Measurements from ENCODE around the gene TTLL3.

Gene TTLL3

GRCh38 chr3:9781978-9782603, 28.0 kb upstream of the TTLL3 start:
- DNase-seq = no peak

DNA sequence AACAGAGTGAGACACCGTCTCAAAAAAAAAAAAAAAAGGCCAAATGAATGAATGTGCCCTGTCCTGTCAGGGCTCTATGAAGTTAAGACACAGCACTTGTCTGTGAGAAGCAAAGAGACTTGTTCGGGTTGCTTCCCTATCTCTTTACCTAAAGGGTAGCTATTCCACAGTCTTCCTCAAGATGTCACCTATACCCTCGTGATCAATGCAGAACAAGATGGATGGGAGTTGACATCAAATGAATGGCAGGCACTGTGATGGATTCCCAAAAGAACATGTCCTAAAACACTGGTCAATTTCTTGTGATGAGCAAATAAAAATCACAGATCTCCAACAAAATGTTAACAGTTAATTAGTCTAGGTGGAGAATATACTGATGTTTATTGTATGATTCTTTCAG, 27.3 kb upstream of the TTLL3 start:
- no peak for DNase-seq

GRCh38 chr3:9783954-9784353, 26.1 kb upstream of the TTLL3 start:
- DNase-seq = no peak

- no peak for DNase-seq
Measured at GRCh38 chr3:9784965-9785364, 25.1 kb upstream of the TTLL3 start.

DNA sequence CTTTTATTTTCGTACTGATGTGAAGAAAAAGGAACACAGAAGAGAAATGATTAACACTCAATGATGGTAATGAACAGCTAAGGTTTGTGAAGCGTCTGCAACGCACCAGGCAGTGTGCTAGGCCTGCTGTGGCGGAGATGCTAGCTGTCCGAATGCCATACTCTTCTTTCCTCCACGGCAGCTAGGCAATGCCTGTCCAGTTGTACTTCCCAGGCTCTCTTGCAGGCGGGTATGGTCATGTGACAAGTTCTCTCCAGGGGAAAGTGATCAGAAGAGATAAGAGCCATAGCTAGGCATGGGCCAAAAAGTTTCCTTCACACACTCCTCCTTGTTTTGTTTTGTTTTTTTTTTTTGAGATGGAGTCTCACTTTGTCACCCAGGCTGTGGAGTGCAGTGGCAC, 24.5 kb upstream of the TTLL3 start:
- DNase-seq = no peak

- no peak for DNase-seq
Measured at GRCh38 chr3:9786209-9786739, 23.8 kb upstream of the TTLL3 start.

DNA sequence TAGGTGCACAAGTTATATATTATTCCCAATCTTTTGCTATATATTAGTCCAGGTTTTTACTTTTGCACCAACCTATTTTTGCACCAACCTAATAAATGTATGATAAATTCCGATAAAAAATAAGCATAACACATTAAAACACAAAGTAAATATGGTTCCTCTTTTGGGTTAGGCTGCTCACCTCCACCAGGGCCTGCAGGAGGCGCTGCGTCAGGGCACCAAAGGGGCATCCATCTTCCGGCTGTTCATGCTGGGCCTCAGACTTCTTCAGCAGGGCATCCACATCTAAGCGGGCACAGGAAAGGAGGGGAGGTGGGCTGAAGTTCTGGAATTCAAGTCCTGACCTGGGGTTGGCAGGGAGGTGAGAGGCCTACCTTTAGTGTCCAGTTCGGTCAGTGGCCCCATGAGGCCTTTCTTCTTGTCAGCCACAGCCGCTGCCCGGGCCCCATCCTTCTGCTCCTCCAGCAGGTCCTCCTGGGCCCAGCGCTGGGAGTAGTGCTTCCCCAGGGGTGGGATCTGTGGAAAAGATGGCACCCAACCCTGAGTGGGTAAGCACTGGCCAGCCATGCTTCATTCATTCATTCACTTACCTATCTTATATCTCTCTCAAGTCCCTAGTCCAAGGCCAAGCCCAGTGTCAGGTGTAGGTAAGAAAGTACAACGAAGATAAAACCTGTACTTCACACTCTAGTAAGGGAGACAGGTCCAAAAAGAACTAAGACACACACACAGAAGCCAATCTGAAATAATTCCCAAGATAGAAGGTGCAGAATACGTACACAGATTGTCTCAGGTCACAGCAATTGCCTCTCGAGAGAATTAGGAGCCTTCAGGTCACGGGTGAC, 23.0 kb upstream of the TTLL3 start:
- no peak for DNase-seq

DNA sequence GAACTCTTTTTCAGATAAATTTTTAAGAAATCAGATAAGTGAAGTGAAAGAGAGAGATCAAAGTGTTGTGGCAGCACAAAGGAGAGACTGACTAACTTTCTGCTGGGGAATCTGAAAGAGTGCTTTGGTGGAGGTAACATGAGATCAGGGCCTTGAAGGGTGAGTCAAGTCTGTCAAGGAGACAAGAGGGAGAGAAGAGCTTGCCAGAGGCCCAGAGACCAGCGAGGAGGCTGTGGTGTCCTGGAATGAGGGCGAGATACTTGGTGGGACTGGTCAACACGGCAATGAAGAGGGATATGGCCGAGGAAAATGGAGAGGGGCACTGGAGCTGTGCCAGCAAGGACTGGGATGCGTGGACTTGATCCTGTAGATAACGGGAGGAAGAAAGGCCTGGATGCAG, 22.3 kb upstream of the TTLL3 start:
- DNase-seq = no peak

GRCh38 chr3:9791127-9791526, 18.9 kb upstream of the TTLL3 start:
- no peak for DNase-seq

GRCh38 chr3:9791790-9792404, 18.2 kb upstream of the TTLL3 start:
- DNase-seq = no peak

- peak; percentile 83 for DNase-seq
Measured at GRCh38 chr3:9792405-9793160, 17.5 kb upstream of the TTLL3 start, which contains the start of the genes ARPC4 and TADA3. Gene ARPC4 (plus strand): TSS chr3:9793082. CDS start chr3:9793122, 40 bp downstream. Gene TADA3 (minus strand): TSS chr3:9792473. CDS start chr3:9791466, 1,007 bp downstream.

DNA sequence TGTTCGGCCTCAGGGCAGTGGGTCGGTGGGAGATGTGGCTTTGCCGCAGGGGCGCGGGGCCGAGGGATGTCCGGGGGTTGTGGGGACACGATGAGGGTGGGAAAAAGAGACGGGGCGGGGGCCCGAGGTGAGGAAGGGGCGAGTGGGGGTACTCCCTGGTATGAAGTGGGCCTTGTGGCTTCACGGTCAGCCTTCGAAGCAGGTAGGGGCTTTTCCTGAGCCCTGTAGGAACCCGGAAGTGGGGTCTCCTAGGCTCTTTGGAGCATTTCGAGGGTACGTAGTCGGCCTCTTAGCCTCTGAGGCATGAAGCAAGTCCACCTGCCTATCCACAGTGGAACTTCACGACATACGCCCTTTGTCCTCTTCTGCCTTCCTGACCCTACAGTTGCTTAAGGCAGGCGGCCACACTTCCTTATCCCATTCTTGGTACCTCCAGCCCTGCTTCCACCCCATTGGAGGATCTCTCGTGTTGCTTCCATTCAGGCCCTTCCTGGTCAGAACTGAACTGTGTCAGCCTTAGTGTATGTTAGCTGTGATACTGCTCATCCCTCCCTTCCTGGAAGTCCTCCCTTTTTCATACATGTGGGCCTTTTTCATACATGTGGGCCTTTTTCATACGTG, 16.8 kb upstream of the TTLL3 start:
- no peak for DNase-seq

GRCh38 chr3:9794400-9794799, 15.7 kb upstream of the TTLL3 start:
- no peak for DNase-seq

DNA sequence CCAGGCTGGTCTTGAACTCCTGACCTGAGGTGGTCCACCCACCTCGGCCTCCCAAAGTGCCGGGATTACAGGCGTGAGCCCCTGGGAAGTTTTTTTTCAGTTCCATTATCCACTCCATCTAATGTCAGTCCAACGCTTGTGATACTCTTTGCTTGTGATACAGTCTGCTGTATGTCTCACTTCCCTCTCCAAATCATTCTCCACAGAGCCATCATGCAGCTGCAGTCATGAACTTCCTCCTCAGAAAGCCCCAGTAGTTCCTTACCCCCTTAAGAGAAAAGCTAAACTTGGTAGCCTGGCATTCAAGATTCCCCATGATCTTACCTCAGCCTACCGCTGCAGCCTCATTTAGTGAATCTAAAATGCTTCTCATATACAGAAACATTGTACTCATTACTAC, 14.9 kb upstream of the TTLL3 start:
- DNase-seq = no peak

- no peak for DNase-seq
Measured at GRCh38 chr3:9797196-9797945, 12.7 kb upstream of the TTLL3 start.

DNA sequence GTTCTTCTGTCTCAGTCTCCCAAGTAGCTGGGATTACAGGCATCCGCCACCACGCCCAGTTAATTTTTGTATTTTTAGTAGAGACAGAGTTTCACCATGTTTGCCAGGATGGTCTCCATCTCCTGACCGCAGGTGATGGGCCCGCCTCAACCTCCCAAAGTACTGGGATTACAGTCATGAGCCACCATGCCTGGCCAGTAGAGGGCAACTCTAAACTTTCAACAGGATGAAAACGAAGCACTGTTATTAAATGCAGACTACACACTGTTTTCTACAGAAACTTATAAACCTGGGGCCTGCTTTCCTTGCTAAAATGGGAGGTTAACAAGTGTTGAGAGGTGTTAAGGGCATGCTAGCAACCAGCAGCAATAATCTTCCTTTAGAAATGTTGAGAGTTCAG, 9.5 kb upstream of the TTLL3 start:
- no peak for DNase-seq

GRCh38 chr3:9803494-9803893, 6.6 kb upstream of the TTLL3 start:
- DNase-seq = no peak

GRCh38 chr3:9804996-9805395, 5.1 kb upstream of the TTLL3 start:
- no peak for DNase-seq

GRCh38 chr3:9806137-9806536, 3.9 kb upstream of the TTLL3 start:
- no peak for DNase-seq

DNA sequence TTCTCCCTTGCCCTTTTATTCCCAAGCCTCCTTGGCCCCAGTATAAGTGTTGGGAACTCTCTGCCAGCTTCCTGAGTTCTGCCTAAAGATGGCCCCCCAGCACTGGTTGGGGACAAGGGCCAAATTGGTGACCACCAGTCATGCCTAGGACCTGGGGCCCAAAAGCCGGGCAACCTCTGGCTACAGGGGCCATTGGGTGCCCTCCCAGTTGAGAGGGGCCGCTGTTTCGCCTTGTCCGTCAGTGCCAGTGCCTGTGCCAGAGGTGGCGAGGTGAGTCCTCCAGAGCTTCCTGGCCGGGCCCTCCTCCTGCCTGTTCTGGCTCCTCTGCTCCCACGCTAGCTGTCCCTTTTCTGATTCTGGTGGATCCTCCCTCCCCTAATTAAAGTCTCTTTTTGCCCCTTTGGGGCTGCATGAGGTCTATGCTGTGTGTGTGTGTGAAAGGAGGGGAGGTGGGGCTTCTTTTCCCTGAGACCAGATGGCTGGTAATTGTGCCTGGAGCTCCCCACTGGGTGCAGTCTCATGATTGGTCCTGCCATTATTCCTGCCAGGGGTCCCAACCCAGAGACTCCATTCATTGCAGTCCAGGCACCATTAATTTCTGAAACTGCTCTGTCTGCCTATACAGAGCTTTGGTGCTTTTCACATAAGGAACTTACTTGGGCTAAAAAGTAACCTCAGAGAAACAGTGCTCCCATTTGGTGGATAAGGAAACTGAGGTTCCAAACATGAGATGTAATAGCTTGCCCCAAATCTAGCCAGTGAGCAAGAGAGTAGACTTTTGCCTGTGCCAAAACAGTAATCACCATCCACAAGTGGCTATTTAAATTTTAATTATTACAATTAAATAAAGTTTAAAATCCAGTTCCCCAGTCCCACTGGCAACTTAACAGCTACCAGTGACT, 3.1 kb upstream of the TTLL3 start:
- DNase-seq = no peak

GRCh38 chr3:9807981-9808344, 2.1 kb upstream of the TTLL3 start:
- no peak for DNase-seq
